Measurements from ENCODE around the gene CDK12. TPM values are rescaled to one million over a fixed set of nuclear protein-coding genes. Genes with fewer than 3 reads are reported as not detected.

CDK12 gene
- total and polyA plus RNA-seq, 9 of the 15 experiments (the other 6 are each of a cell fraction or from before 2014, with no cell fraction given) = 3.4 to 65.6 (median 36.8) TPM

DNA sequence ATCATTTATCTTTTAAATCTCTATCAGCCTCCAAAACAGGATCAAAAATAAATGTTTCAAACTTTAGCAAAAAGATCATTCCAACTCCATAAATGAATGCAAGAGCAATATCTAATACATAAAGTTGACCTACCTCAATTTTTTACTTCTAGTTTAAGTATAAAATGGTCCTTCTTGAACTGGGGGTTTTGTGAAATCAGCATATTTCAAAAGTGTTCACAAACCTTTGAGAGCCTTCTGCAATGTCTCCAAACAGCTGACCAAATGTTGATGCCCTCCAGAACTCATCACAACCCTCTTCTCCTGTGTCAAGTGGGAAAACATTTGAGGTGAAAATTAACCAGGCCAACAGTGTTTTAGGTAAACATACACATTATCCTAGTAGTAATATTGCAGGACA lies 18.0 kb upstream of the CDK12 start:
- Histone ChIP-seq H3K4me2 (ENCODE audit: insufficient read depth, low read length) (no peak overlapping the region), H3K4me1 (replicated peaks in 1 of 2; ENCODE audit: control insufficient read depth in 2 of 2, insufficient read depth in 2 of 2, low read length in 2 of 2) (no peaks in the 10 kb centered on the region), H3K9me3 (replicated peaks; ENCODE audit: control insufficient read depth, insufficient read depth, low read depth, low read length) (no peaks in the 10 kb centered on the region), H3K4me3 (no peak overlapping the region), H3K27ac (ENCODE audit: extremely low read depth, low read depth, low read length) (no peak overlapping the region), H3K9me1 (ENCODE audit: control insufficient read depth, insufficient read depth, low read length) (no peaks in the 10 kb centered on the region), H3K79me2 (ENCODE audit: control insufficient read depth, insufficient read depth, low read length) (peaks cover 20% of the 10 kb centered on the region), H2AFZ (ENCODE audit: low read depth, low read length) (no peak overlapping the region), H3K27me3 (ENCODE audit: control insufficient read depth in 2 of 2, insufficient read depth in 2 of 2, low read length in 2 of 2) (no peaks in the 10 kb centered on the region), H3K9ac (ENCODE audit: insufficient read depth in 1 of 2, low read depth in 2 of 2, low read length in 2 of 2) (no peak overlapping the region), H3K36me3 (ENCODE audit: control insufficient read depth, insufficient read depth, low read length) (peaks cover 86% of the 10 kb centered on the region), H4K20me1 (replicated peaks; ENCODE audit: control insufficient read depth, insufficient read depth, low read length) (no peaks in the 10 kb centered on the region)
- ATAC-seq = no peak
- BruUV-seq (replicated peaks) = no TSS peak
- peak; percentile 51 for TF ChIP-seq C11orf30 (IDR thresholded peaks at IDR 0.05; ENCODE audit: low read depth)
- TF ChIP-seq MAFF (IDR thresholded peaks at IDR 0.05; ENCODE audit: low read length) = peak; percentile 32
- TF ChIP-seq ZNF316 (IDR thresholded peaks at IDR 0.05) = peak; percentile 62
- TF ChIP-seq EWSR1 (IDR thresholded peaks at IDR 0.05; ENCODE audit: borderline replicate concordance, low read depth, partially characterized antibody) = no peak
- in situ Hi-C loops (cut with MboI) (no loop called here), intact Hi-C loops (cut with micrococcal nuclease) (no loop called here)
- DNase-seq (ENCODE audit: extremely low read depth in 1 of 4, low spot score in 3 of 4) = no peak
- ChIA-PET POLR2A (interaction anchor here (0.6 kb wide), 1 partner anchor 8 kb away, joined by 3 read pairs; the partner anchor contains the start of gene MED1), CTCF (ENCODE audit: low intra/inter-chr PET ratio) (no interaction called here)
- FAIRE-seq = no peak

DNA sequence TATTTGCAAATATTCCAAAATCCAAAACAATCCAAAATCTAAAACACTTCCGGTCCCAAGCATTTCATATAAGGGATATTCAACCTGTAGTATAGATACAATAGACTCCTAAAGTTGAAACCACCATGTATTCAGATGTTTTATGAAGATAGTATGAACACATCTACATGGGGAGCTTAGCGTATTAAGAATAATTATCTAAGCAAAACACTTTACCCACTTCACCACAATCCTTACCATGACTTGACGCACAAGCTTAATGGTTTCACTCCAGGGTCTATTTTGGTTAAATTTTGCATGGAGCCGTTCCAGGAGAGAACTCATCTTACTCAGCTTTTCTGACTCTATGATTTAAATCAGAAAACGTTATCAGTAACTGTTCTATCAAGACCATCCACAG lies 13.7 kb upstream of the CDK12 start:
- no peak for DNase-seq (ENCODE audit: extremely low read depth in 1 of 4, low spot score in 3 of 4)
- Histone ChIP-seq H3K9me3 (replicated peaks; ENCODE audit: control insufficient read depth, insufficient read depth, low read depth, low read length) (no peaks in the 10 kb centered on the region), H3K9me1 (ENCODE audit: control insufficient read depth, insufficient read depth, low read length) (no peaks in the 10 kb centered on the region), H3K27ac (ENCODE audit: extremely low read depth, low read depth, low read length) (no peak overlapping the region), H3K4me1 (replicated peaks in 1 of 2; ENCODE audit: control insufficient read depth in 2 of 2, insufficient read depth in 2 of 2, low read length in 2 of 2) (peaks cover 2 to 14% of the 10 kb centered on the region in 2 experiments; a peak in 4 of 5 replicates), H3K36me3 (ENCODE audit: control insufficient read depth, insufficient read depth, low read length) (peaks cover 52% of the 10 kb centered on the region), H4K20me1 (replicated peaks; ENCODE audit: control insufficient read depth, insufficient read depth, low read length) (no peaks in the 10 kb centered on the region; the same call in 1 of the 2 replicates), H3K9ac (ENCODE audit: insufficient read depth in 1 of 2, low read depth in 2 of 2, low read length in 2 of 2) (no peak overlapping the region), H3K79me2 (ENCODE audit: control insufficient read depth, insufficient read depth, low read length) (peaks cover 50% of the 10 kb centered on the region), H3K4me2 (ENCODE audit: insufficient read depth, low read length) (no peak overlapping the region), H3K4me3 (no peak overlapping the region), H2AFZ (ENCODE audit: low read depth, low read length) (no peak overlapping the region), H3K27me3 (ENCODE audit: control insufficient read depth in 2 of 2, insufficient read depth in 2 of 2, low read length in 2 of 2) (no peaks in the 10 kb centered on the region)
- no peak for ATAC-seq
- POLR2A ChIA-PET = interaction anchor here (0.8 kb wide), 1 partner anchor 14 kb away, joined by 3 read pairs; the partner anchor contains the start of gene CDK12
- no peak for FAIRE-seq
- 74% methylated on average over 5 of the region's 5 CpGs for WGBS (ENCODE audit: insufficient coverage, low coverage, missing lambda C conversion rate)
- intact Hi-C loops (cut with micrococcal nuclease) = no loop called here
- BruUV-seq (replicated peaks) = no TSS peak
- in situ Hi-C loops (cut with MboI) = no loop called here
- CTCF ChIA-PET (ENCODE audit: low intra/inter-chr PET ratio) = interaction anchor here (0.6 kb wide), 1 partner anchor 95 kb away, joined by 3 read pairs; no protein-coding TSS in a partner anchor
- no peak for TF ChIP-seq TAF7 (tag; IDR thresholded peaks at IDR 0.05)
- TF ChIP-seq PHTF2 (CRISPR knock-in tag; IDR thresholded peaks at IDR 0.05) = no peak
- no peak for TF ChIP-seq SAP30 (IDR thresholded peaks at IDR 0.05; ENCODE audit: borderline replicate concordance, insufficient read depth, low read depth, low read length, poor library complexity, severe bottlenecking)

All from K562 (cell line).